A549 (cell line): ENCODE measurements around the gene INPP5J. TPM values are rescaled to one million over a fixed set of nuclear protein-coding genes. Genes with fewer than 3 reads are reported as not detected.

Experiments
- ATAC-seq, 2 experiments: fragments of 200-7000 bp in 1 of 2; fragments of >200 bp in 1 of 2; cut with Nextera tagmentation in 1 of 2; cut with Tn5 transposase in 1 of 2; 3 replicates each; pipeline versions ENCODE4 v1.8.0 to v1.9.1; 2018 to 2020; ENCODE audit warnings: mild to moderate bottlenecking in 1 of 2, moderate library complexity in 1 of 2
- CTCF ChIA-PET: fragments of 300-600 bp; sonication (Branson Sonifier 250); formaldehyde crosslinking; extraction: SDS; loops from one replicate; lab custom pipeline; 2021; ENCODE audit warnings: antibody characterized with exemption, inconsistent platforms; lab: Yijun Ruan, JAX
- POLR2A ChIA-PET: fragments of 350-600 bp; formaldehyde crosslinking; extraction: SDS; loops from one replicate; lab custom pipeline; 2021; ENCODE audit warnings: antibody characterized with exemption, inconsistent platforms; lab: Yijun Ruan, JAX
- DNase-seq, 2 experiments: peaks; one replicate each; pipeline versions ENCODE4 v3.0.0 to v3.0.0-alpha.2; 2011 to 2016; ENCODE audit warnings: low read depth in 1 of 2, low spot score in 1 of 2
- FAIRE-seq: peaks from 2 replicates; lab custom pipeline; 2011; peaks lifted over from hg19 to GRCh38; lab: Jason Lieb, UNC
- H3K27ac ChIP-seq, 2 experiments: fragments of >200 bp; sonication (Bioruptor Twin); formaldehyde crosslinking; 3 replicates each; pipeline ENCODE4 v1.5.1; 2016 to 2017
- H3K4me1 ChIP-seq: fragments of >200 bp; sonication (Bioruptor Twin); formaldehyde crosslinking; 3 replicates; pipeline ENCODE4 v1.6.1; 2016
- H3K4me2 ChIP-seq: fragments of >200 bp; sonication (Bioruptor Twin); formaldehyde crosslinking; 3 replicates; pipeline ENCODE4 v1.6.1; 2016
- H3K4me3 ChIP-seq: fragments of >200 bp; sonication (Bioruptor Twin); formaldehyde crosslinking; 3 replicates; pipeline ENCODE4 v1.5.1; 2016
- H3K9me3 ChIP-seq: fragments of >200 bp; sonication (Bioruptor Twin); formaldehyde crosslinking; 3 replicates; pipeline ENCODE4 v1.6.1; 2016
- BHLHE40 ChIP-seq: IDR thresholded peaks from 2 replicates; pipeline ENCODE4 v1.6.1; 2012; ENCODE audit warnings: low read depth, low read length, inconsistent platforms
- CHD4 ChIP-seq: fragments of 200-600 bp; sonication (generic); IDR thresholded peaks from 2 replicates; pipeline ENCODE4 v1.6.1; 2016; ENCODE audit warnings: antibody characterized with exemption, mild to moderate bottlenecking, borderline replicate concordance
- ESRRA ChIP-seq: fragments of 150-350 bp; IDR thresholded peaks from 2 replicates; pipeline ENCODE4 v1.6.1; 2014; ENCODE audit warnings: mild to moderate bottlenecking, low read length, borderline replicate concordance
- FOXS1 ChIP-seq: fragments of 250-450 bp; sonication (Bioruptor Pico); IDR thresholded peaks from 2 replicates; pipeline ENCODE4 v1.5.0; 2020; ENCODE audit warnings: mild to moderate bottlenecking, moderate library complexity
- HEYL ChIP-seq: fragments of 250-450 bp; sonication (Bioruptor Pico); IDR thresholded peaks from 2 replicates; pipeline ENCODE4 v1.8.0; 2021; ENCODE audit warnings: mild to moderate bottlenecking, moderate library complexity
- HOXA7 ChIP-seq: fragments of 250-450 bp; sonication (Bioruptor Pico); IDR thresholded peaks from 2 replicates; pipeline ENCODE4 v1.5.0; 2020; ENCODE audit warnings: mild to moderate bottlenecking, moderate library complexity
- HOXB13 ChIP-seq: fragments of 250-450 bp; sonication (Bioruptor Pico); IDR thresholded peaks from 2 replicates; pipeline ENCODE4 v1.5.0; 2020; ENCODE audit warnings: low read depth, mild to moderate bottlenecking, moderate library complexity
- HOXB5 ChIP-seq: fragments of 250-450 bp; sonication (Bioruptor Pico); IDR thresholded peaks from 2 replicates; pipeline ENCODE4 v1.5.0; 2020; ENCODE audit warnings: mild to moderate bottlenecking, moderate library complexity
- KDM1A ChIP-seq: fragments of 200-600 bp; sonication (generic); IDR thresholded peaks from 2 replicates; pipeline ENCODE4 v1.6.1; 2016; ENCODE audit warnings: low read depth, mild to moderate bottlenecking
- MAFK ChIP-seq: fragments of 450-650 bp; IDR thresholded peaks from 2 replicates; pipeline ENCODE4 v1.6.1; 2014; ENCODE audit not compliant: partially characterized antibody
- MYC ChIP-seq: IDR thresholded peaks from 2 replicates; pipeline ENCODE4 v1.6.1; 2012; ENCODE audit warnings: mild to moderate bottlenecking, inconsistent platforms, low read length, improper control_type of control experiment, borderline replicate concordance
- NFE2L2 ChIP-seq: fragments of 150-350 bp; conservative IDR thresholded peaks from 2 replicates; pipeline ENCODE4 v1.6.1; 2014; ENCODE audit warnings: low read length
- NR3C1 ChIP-seq: fragments of >200 bp; sonication (Bioruptor Twin); formaldehyde crosslinking; IDR thresholded peaks from 3 replicates; pipeline ENCODE4 v1.6.1; 2017
- PBX3 ChIP-seq: IDR thresholded peaks from 2 replicates; pipeline ENCODE4 v1.6.1; 2012
- POLR2A ChIP-seq: IDR thresholded peaks from 2 replicates; pipeline ENCODE4 v1.6.1; 2012; ENCODE audit warnings: mild to moderate bottlenecking, low read length
- POLR2AphosphoS2 ChIP-seq: conservative IDR thresholded peaks from 2 replicates; pipeline ENCODE4 v1.6.1; 2012; ENCODE audit warnings: low read length, improper control_type of control experiment, inconsistent platforms
- RAD21 ChIP-seq, 2 experiments: fragments of >200 bp in 1 of 2; sonication (Bioruptor Twin) in 1 of 2; formaldehyde crosslinking in 1 of 2; IDR thresholded peaks in 1 of 2; conservative IDR thresholded peaks in 1 of 2; 2 replicates in 1 of 2; 3 replicates in 1 of 2; pipeline ENCODE4 v1.6.1; 2012 to 2018; ENCODE audit warnings: inconsistent platforms in 1 of 2
- RARB ChIP-seq: fragments of 250-450 bp; sonication (Bioruptor Pico); IDR thresholded peaks from 2 replicates; pipeline ENCODE4 v1.8.0; 2021; ENCODE audit warnings: mild to moderate bottlenecking, moderate library complexity
- RFX5 ChIP-seq: fragments of 450-650 bp; IDR thresholded peaks from 2 replicates; pipeline ENCODE4 v1.7.1; 2014; ENCODE audit warnings: antibody characterized with exemption, mild to moderate bottlenecking, moderate library complexity
- SMC3 ChIP-seq: fragments of >200 bp; sonication (Bioruptor Twin); formaldehyde crosslinking; IDR thresholded peaks from 3 replicates; pipeline ENCODE4 v1.6.1; 2018; ENCODE audit warnings: inconsistent platforms
- TP53 ChIP-seq: fragments of 250-450 bp; sonication (Bioruptor Pico); IDR thresholded peaks from 2 replicates; pipeline ENCODE4 v1.5.0; 2021; ENCODE audit warnings: mild to moderate bottlenecking, moderate library complexity
- ZFP36 ChIP-seq: fragments of 450-650 bp; IDR thresholded peaks from 2 replicates; pipeline ENCODE4 v1.6.1; 2014; ENCODE audit warnings: borderline replicate concordance; ENCODE audit not compliant: partially characterized antibody
- ZNF302 ChIP-seq: fragments of 250-450 bp; sonication (Bioruptor Pico); IDR thresholded peaks from 2 replicates; pipeline ENCODE4 v1.9.0; 2021; ENCODE audit warnings: inconsistent platforms, mild to moderate bottlenecking, moderate library complexity
- ZSCAN20 ChIP-seq: fragments of 250-450 bp; sonication (Bioruptor Pico); IDR thresholded peaks from 2 replicates; pipeline ENCODE4 v1.8.0; 2022; ENCODE audit warnings: mild to moderate bottlenecking, moderate library complexity
- WGBS: methylation state at CpG from one replicate; pipeline ENCODE4 v1.1.6; 2017; ENCODE audit errors: missing lambda C conversion rate; 5-methylcytosine and 5-hydroxymethylcytosine counted together
- polyA plus RNA-seq, 4 experiments: library from polyadenylated mRNA; depleted of rRNA in 3 of 4; stranded (reverse); fragments of >200 nt; fragmentation: RNase III in 1 of 4; extraction: RNeasy Plus Mini Kit Qiagen cat#74134 plus additional on column Dnase treatment in 1 of 4; gene quantifications; 2 replicates in 3 of 4; 3 replicates in 1 of 4; pipeline ENCODE4 v1.2.3, GENCODE V29; 2011 to 2017
- TF ChIP-seq, protein P1 (sequence below): fragments of 150-350 bp; IDR thresholded peaks from 2 replicates; pipeline ENCODE4 v1.6.1; 2014; ENCODE audit warnings: low read depth, mild to moderate bottlenecking, low read length

Gene INPP5J
- polyA plus RNA-seq, 2 of the 4 experiments (the other 2 are of a cell fraction), result 0.70 to 1.5 TPM

DNA sequence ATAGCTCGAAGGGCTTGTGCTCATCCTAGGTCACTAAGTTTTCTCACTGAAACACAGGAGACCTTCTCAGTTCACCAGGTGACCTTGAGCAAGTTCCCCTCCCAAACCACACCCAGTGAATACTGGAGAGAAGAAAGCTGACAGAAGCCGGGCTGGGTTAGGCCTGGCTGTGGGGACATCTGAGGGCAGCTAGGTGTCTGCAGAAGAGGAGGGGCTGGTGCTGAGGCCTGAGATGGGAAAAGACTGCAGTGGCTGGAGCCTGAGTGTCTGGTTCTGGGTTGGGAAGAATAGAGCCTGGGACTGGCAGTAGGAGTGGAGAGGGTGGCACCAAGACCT is 602 bp upstream of the INPP5J start:
- ChIA-PET POLR2A (interaction anchor here (1.0 kb wide), 1 partner anchor 14 kb away, joined by 8 read pairs; the partner anchor contains the start of gene SELENOM), CTCF (interaction anchor here (0.9 kb wide), 1 partner anchor 15 kb away, joined by 7 read pairs; the partner anchor contains the start of gene SELENOM)
- no peak for DNase-seq
- peak overlapping the region; percentile 92 for H3K4me2 ChIP-seq
- FAIRE-seq, result no peak
- H3K9me3 ChIP-seq, result no peaks in the 10 kb centered on the region
- 75% methylated on average over 2 of the region's 2 CpGs for WGBS
- peaks cover 11% of the 10 kb centered on the region for H3K4me1 ChIP-seq
- H3K27ac ChIP-seq, result peak overlapping the region; percentile 81 to 94; a peak in 5 of 6 replicates
- TF ChIP-seq HOXB13 (CRISPR knock-in tag) (no peak), POLR2AphosphoS2 (no peak), POLR2A (no peak), RFX5 (no peak), TP53 (CRISPR knock-in tag) (no peak), SMC3 (no peak), PBX3 (no peak), NFE2L2 (no peak), HEYL (CRISPR knock-in tag) (no peak), ESRRA (no peak), RARB (CRISPR knock-in tag) (no peak), BHLHE40 (no peak)
- TF ChIP-seq, protein P1, sequence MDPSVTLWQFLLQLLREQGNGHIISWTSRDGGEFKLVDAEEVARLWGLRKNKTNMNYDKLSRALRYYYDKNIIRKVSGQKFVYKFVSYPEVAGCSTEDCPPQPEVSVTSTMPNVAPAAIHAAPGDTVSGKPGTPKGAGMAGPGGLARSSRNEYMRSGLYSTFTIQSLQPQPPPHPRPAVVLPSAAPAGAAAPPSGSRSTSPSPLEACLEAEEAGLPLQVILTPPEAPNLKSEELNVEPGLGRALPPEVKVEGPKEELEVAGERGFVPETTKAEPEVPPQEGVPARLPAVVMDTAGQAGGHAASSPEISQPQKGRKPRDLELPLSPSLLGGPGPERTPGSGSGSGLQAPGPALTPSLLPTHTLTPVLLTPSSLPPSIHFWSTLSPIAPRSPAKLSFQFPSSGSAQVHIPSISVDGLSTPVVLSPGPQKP, result no peak
- TF ChIP-seq, all 56 proteins: peak for 0
- ATAC-seq, result no peak
- H3K4me3 ChIP-seq, result no peak overlapping the region

DNA sequence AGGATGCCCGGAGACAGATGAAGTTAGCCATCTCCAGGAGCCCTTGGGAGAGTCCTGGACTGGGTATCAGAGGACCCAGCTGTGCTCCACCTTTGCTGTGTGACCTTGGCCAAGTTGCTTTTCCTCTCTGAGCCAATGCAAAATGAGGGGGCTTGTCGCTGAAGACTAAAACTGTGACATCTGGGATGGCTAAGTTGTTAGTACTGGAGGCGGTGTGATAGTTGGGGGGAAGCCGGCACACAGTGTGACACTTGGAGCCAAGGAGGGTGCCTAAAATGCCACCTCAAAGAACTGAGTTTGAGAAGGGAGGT is 481 bp downstream of the INPP5J start:
- FAIRE-seq (no peak), DNase-seq (no peak), ATAC-seq (peak in 1 of 2 experiments; percentile 26; a peak in 2 of 6 replicates)
- Histone ChIP-seq H3K4me2 (peak overlapping the region; percentile 92), H3K9me3 (no peaks in the 10 kb centered on the region), H3K4me3 (peak overlapping the region; percentile 62), H3K27ac (peak overlapping the region; percentile 81 to 94), H3K4me1 (peaks cover 11% of the 10 kb centered on the region)
- CTCF ChIA-PET, result interaction anchor here (1.0 kb wide), 1 partner anchor 16 kb away, joined by 4 read pairs; the partner anchor contains the start of gene SELENOM
- TF ChIP-seq ZFP36, result peak; percentile 21
- no peak for TF ChIP-seq POLR2A
- POLR2A ChIA-PET, result no interaction called here
- WGBS, result 92% methylated on average over 4 of the region's 4 CpGs

- TF ChIP-seq POLR2AphosphoS2, result no peak
- no peak for TF ChIP-seq KDM1A
- no peak for TF ChIP-seq HOXA7 (CRISPR knock-in tag)
- no peak for TF ChIP-seq ZFP36
- no peak for TF ChIP-seq RARB (CRISPR knock-in tag)
- no peak for TF ChIP-seq FOXS1 (CRISPR knock-in tag)
- TF ChIP-seq NR3C1, result no peak
- no peak for TF ChIP-seq MYC
- TF ChIP-seq TP53 (CRISPR knock-in tag), result no peak
- TF ChIP-seq ZNF302 (CRISPR knock-in tag), result no peak
- TF ChIP-seq RAD21 (conservative IDR thresholded peaks at IDR 0.05 in 1 of 2, IDR thresholded peaks at IDR 0.05 in 1 of 2), result no peak
- TF ChIP-seq HOXB5, result no peak
- TF ChIP-seq CHD4, result no peak
- no peak for TF ChIP-seq ZSCAN20 (CRISPR knock-in tag)
- no peak for TF ChIP-seq PBX3
- TF ChIP-seq MAFK, result no peak
- Histone ChIP-seq H3K4me2 (no peak overlapping the region), H3K9me3 (no peaks in the 10 kb centered on the region), H3K27ac (no peak overlapping the region), H3K4me3 (no peak overlapping the region), H3K4me1 (peaks cover 11% of the 10 kb centered on the region)
- WGBS, result 62% methylated on average over 3 of the region's 3 CpGs
- POLR2A ChIA-PET, result no interaction called here
- DNase-seq (no peak), ATAC-seq (no peak), FAIRE-seq (no peak)
- CTCF ChIA-PET, result interaction anchor here (3.3 kb wide), 1 partner anchor 17 kb away, joined by 17 read pairs; the partner anchor contains the start of gene SELENOM
Measured at GRCh38 chr22:31124290-31124689, 1.5 kb downstream of the INPP5J start.
